ENCODE results near the gene TUBG2.
A peak's percentile ranks its signal among the peaks of the same experiment; 100 is the strongest.
"Not testable (repeated sequence)": the region's sequence is repeated elsewhere in the genome, so short reads cannot be mapped to it uniquely, and the experiment has no call there.

Gene TUBG2

GRCh38 chr17:42617956-42618431 lies 41.1 kb upstream of the TUBG2 start:
- Histone ChIP-seq H3K4me2 (ENCODE audit: low read length) (no peak overlapping the region), H2AFZ (no peak overlapping the region), H3K36me3 (ENCODE audit: control insufficient read depth, insufficient read depth, low read length) (no peaks in the 10 kb centered on the region), H3K27ac (no peak overlapping the region), H3K9me3 (ENCODE audit: control insufficient read depth, low read length) (no peaks in the 10 kb centered on the region), H3K27me3 (ENCODE audit: control insufficient read depth, insufficient read depth, low read length) (no peaks in the 10 kb centered on the region), H3K9ac (no peak overlapping the region), H3K4me3 (ENCODE audit: low read depth, low read length) (no peak overlapping the region), H3K4me1 (no peaks in the 10 kb centered on the region), H3K79me2 (no peaks in the 10 kb centered on the region)
- no peak for TF ChIP-seq CTCF (IDR thresholded peaks at IDR 0.05)

- H3K4me2 ChIP-seq (ENCODE audit: low read length) = no peak overlapping the region
- peak overlapping the region; percentile 35 for H2AFZ ChIP-seq
- H3K36me3 ChIP-seq (ENCODE audit: control insufficient read depth, insufficient read depth, low read length) = no peaks in the 10 kb centered on the region
- no peak overlapping the region for H3K27ac ChIP-seq
- H3K4me3 ChIP-seq (ENCODE audit: low read depth, low read length) = no peak overlapping the region
- no peaks in the 10 kb centered on the region for H3K27me3 ChIP-seq (ENCODE audit: control insufficient read depth, insufficient read depth, low read length)
- H3K9ac ChIP-seq = no peak overlapping the region
- TF ChIP-seq CTCF (IDR thresholded peaks at IDR 0.05) = peak; percentile 51
- H3K4me1 ChIP-seq = no peaks in the 10 kb centered on the region
- H3K79me2 ChIP-seq = no peaks in the 10 kb centered on the region
- H3K9me3 ChIP-seq (ENCODE audit: control insufficient read depth, low read length) = no peaks in the 10 kb centered on the region
These were observed 40.5 kb upstream of the TUBG2 start for GRCh38 chr17:42618442-42619150.

GRCh38 chr17:42621987-42622386 lies 37.1 kb upstream of the TUBG2 start:
- H3K27ac ChIP-seq; H3K4me3 ChIP-seq (ENCODE audit: low read depth, low read length); H3K27me3 ChIP-seq (ENCODE audit: control insufficient read depth, insufficient read depth, low read length); H3K4me1 ChIP-seq; H3K79me2 ChIP-seq; H3K9ac ChIP-seq; H2AFZ ChIP-seq; H3K9me3 ChIP-seq (ENCODE audit: control insufficient read depth, low read length); H3K36me3 ChIP-seq (ENCODE audit: control insufficient read depth, insufficient read depth, low read length); H3K4me2 ChIP-seq (ENCODE audit: low read length): not testable (repeated sequence)

GRCh38 chr17:42623271-42623670 lies 35.8 kb upstream of the TUBG2 start:
- no peaks in the 10 kb centered on the region for H3K36me3 ChIP-seq (ENCODE audit: control insufficient read depth, insufficient read depth, low read length)
- H3K27me3 ChIP-seq (ENCODE audit: control insufficient read depth, insufficient read depth, low read length) = no peaks in the 10 kb centered on the region
- H3K9ac ChIP-seq = no peak overlapping the region
- H3K27ac ChIP-seq = no peak overlapping the region
- no peak overlapping the region for H3K4me3 ChIP-seq (ENCODE audit: low read depth, low read length)
- H3K4me2 ChIP-seq (ENCODE audit: low read length) = no peak overlapping the region
- peaks cover 4% of the 10 kb centered on the region for H3K4me1 ChIP-seq
- H3K9me3 ChIP-seq (ENCODE audit: control insufficient read depth, low read length) = no peaks in the 10 kb centered on the region
- TF ChIP-seq CTCF (IDR thresholded peaks at IDR 0.05) = no peak
- no peaks in the 10 kb centered on the region for H3K79me2 ChIP-seq
- no peak overlapping the region for H2AFZ ChIP-seq

GRCh38 chr17:42623732-42624596 lies 35.1 kb upstream of the TUBG2 start:
- Histone ChIP-seq H3K4me3 (ENCODE audit: low read depth, low read length) (no peak overlapping the region), H3K9ac (no peak overlapping the region), H3K27ac (no peak overlapping the region), H3K27me3 (ENCODE audit: control insufficient read depth, insufficient read depth, low read length) (no peaks in the 10 kb centered on the region), H3K79me2 (no peaks in the 10 kb centered on the region), H3K4me1 (peaks cover 5% of the 10 kb centered on the region), H3K36me3 (ENCODE audit: control insufficient read depth, insufficient read depth, low read length) (no peaks in the 10 kb centered on the region), H3K9me3 (ENCODE audit: control insufficient read depth, low read length) (no peaks in the 10 kb centered on the region), H3K4me2 (ENCODE audit: low read length) (no peak overlapping the region), H2AFZ (no peak overlapping the region)
- no peak for TF ChIP-seq CTCF (IDR thresholded peaks at IDR 0.05)

- not testable (repeated sequence) for H3K4me3 ChIP-seq (ENCODE audit: low read depth, low read length); H3K27me3 ChIP-seq (ENCODE audit: control insufficient read depth, insufficient read depth, low read length); H3K36me3 ChIP-seq (ENCODE audit: control insufficient read depth, insufficient read depth, low read length); H3K4me1 ChIP-seq; H3K4me2 ChIP-seq (ENCODE audit: low read length); H3K27ac ChIP-seq; H2AFZ ChIP-seq; H3K9ac ChIP-seq; H3K9me3 ChIP-seq (ENCODE audit: control insufficient read depth, low read length); H3K79me2 ChIP-seq
These were observed 31.9 kb upstream of the TUBG2 start for GRCh38 chr17:42627032-42627764.

All from parathyroid adenoma (tissue), 2 donors.